Measurements from ENCODE around the gene KREMEN2.

Gene KREMEN2

GRCh38 chr16:2964475-2965336 lies 631 bp downstream of the KREMEN2 start:
- DNase-seq (ENCODE audit: low read depth in 2 of 3, low spot score in 1 of 3): peak in 2 of 3 donors; percentile 48 to 63

GRCh38 chr16:2966043-2966807 lies 2.1 kb downstream of the KREMEN2 start:
- no peak for DNase-seq (ENCODE audit: low read depth in 2 of 3, low spot score in 1 of 3)

- DNase-seq (ENCODE audit: low read depth in 2 of 3, low spot score in 1 of 3): no peak
These were observed 2.7 kb downstream of the KREMEN2 start for GRCh38 chr16:2966808-2967191.

- DNase-seq (ENCODE audit: low read depth in 2 of 3, low spot score in 1 of 3): no peak
These were observed 3.1 kb downstream of the KREMEN2 start for GRCh38 chr16:2967211-2967631.

GRCh38 chr16:2967721-2968161 lies 3.7 kb downstream of the KREMEN2 start:
- no peak for DNase-seq (ENCODE audit: low read depth in 2 of 3, low spot score in 1 of 3)

- DNase-seq (ENCODE audit: low read depth in 2 of 3, low spot score in 1 of 3): no peak
These were observed 4.3 kb downstream of the KREMEN2 start for GRCh38 chr16:2968368-2968737.

- peak; percentile 67 to 82 (median 76) for DNase-seq (ENCODE audit: low read depth in 2 of 3, low spot score in 1 of 3)
These were observed 4.9 kb downstream of the KREMEN2 start, which contains the start of gene PAQR4 for GRCh38 chr16:2968738-2969544. Gene PAQR4, plus strand, starts transcription at chr16:2969348. Its CDS starts 327 bp downstream, at chr16:2969675.

GRCh38 chr16:2969545-2970521 lies 5.8 kb downstream of the KREMEN2 start:
- peak; percentile 74 to 84 (median 77) for DNase-seq (ENCODE audit: low read depth in 2 of 3, low spot score in 1 of 3)

GRCh38 chr16:2970563-2970962 lies 6.5 kb downstream of the KREMEN2 start:
- no peak for DNase-seq (ENCODE audit: low read depth in 2 of 3, low spot score in 1 of 3)

GRCh38 chr16:2971134-2971984 lies 7.3 kb downstream of the KREMEN2 start:
- no peak for DNase-seq (ENCODE audit: low read depth in 2 of 3, low spot score in 1 of 3)

GRCh38 chr16:2971985-2972784 lies 8.1 kb downstream of the KREMEN2 start:
- no peak for DNase-seq (ENCODE audit: low read depth in 2 of 3, low spot score in 1 of 3)

GRCh38 chr16:2973093-2973492 lies 9.0 kb downstream of the KREMEN2 start:
- no peak for DNase-seq (ENCODE audit: low read depth in 2 of 3, low spot score in 1 of 3)

- DNase-seq (ENCODE audit: low read depth in 2 of 3, low spot score in 1 of 3): no peak
These were observed 9.7 kb downstream of the KREMEN2 start for GRCh38 chr16:2973605-2974318.

- DNase-seq (ENCODE audit: low read depth in 2 of 3, low spot score in 1 of 3): no peak
These were observed 10.4 kb downstream of the KREMEN2 start for GRCh38 chr16:2974319-2975056.

GRCh38 chr16:2975161-2975795 lies 11.2 kb downstream of the KREMEN2 start:
- DNase-seq (ENCODE audit: low read depth in 2 of 3, low spot score in 1 of 3): no peak

GRCh38 chr16:2976201-2976600 lies 12.1 kb downstream of the KREMEN2 start:
- DNase-seq (ENCODE audit: low read depth in 2 of 3, low spot score in 1 of 3): no peak

- DNase-seq (ENCODE audit: low read depth in 2 of 3, low spot score in 1 of 3): no peak
These were observed 12.6 kb downstream of the KREMEN2 start for GRCh38 chr16:2976673-2977072.

All from stimulated activated CD4-positive, alpha-beta T cell treated with anti-CD3 and anti-CD28 coated beads, Interleukin-12 subunit alpha, Interleukin-12 subunit beta, amount 100 ng/mL, for 48 hours (primary cell).